ENCODE measurements around the gene MBD4.

- TF ChIP-seq MAX (IDR thresholded peaks at IDR 0.05) = no peak
- no peak for TF ChIP-seq CREB1 (IDR thresholded peaks at IDR 0.05; ENCODE audit: low read depth)
- no peak for TF ChIP-seq EP300 (IDR thresholded peaks at IDR 0.05; ENCODE audit: borderline replicate concordance)
- no peak for TF ChIP-seq REST (IDR thresholded peaks at IDR 0.05; ENCODE audit: low read depth)
- no peak for TF ChIP-seq EGR1 (IDR thresholded peaks at IDR 0.05)
- TF ChIP-seq TAF1 (IDR thresholded peaks at IDR 0.05; ENCODE audit: low read depth) = no peak
- no peak for TF ChIP-seq RAD21 (IDR thresholded peaks at IDR 0.05; ENCODE audit: low read depth)
- TF ChIP-seq YY1 (IDR thresholded peaks at IDR 0.05; ENCODE audit: low read depth) = no peak
- TF ChIP-seq ZBTB7A (IDR thresholded peaks at IDR 0.05; ENCODE audit: low read depth) = no peak
- no peak for TF ChIP-seq TCF12 (IDR thresholded peaks at IDR 0.05; ENCODE audit: low read depth)
- TF ChIP-seq USF1 (IDR thresholded peaks at IDR 0.05) = no peak
- no peak for TF ChIP-seq TEAD4 (IDR thresholded peaks at IDR 0.05)
- TF ChIP-seq NFIC (IDR thresholded peaks at IDR 0.05) = no peak
- TF ChIP-seq CEBPB (IDR thresholded peaks at IDR 0.05) = no peak
Measured at GRCh38 chr3:129413687-129414506, 25.9 kb downstream of the MBD4 start.
